ENCODE measurements around the gene CXCL14. TPM values are rescaled to one million over a fixed set of nuclear protein-coding genes. Genes with fewer than 3 reads are reported as not detected.
A peak's percentile ranks its signal among the peaks of the same experiment; 100 is the strongest.

The CXCL14 gene
- total and polyA plus RNA-seq, 2 experiments from 2014 or later = 0.88 to 1.3 TPM

DNA sequence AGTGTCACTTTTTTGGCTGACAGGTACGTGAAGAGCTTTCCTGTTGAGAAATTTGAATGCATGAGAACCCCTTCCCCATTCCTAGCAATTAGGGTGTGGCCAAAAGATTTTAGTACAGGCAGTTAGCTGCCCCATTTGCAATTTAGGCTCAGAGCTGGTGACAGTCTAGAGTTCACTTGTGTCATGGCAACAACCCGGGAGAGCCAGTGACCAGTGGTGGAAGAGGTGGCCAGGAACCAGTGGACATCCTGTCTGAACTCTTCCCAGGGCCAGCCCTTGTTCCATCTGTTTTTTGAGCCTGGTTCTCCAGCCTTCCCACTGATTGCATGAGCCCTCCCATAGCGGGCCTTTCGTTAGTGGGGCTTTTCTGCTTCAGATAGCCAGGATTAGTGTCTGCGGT lies 40.5 kb downstream of the CXCL14 start:
- peaks cover 85% of the 10 kb centered on the region for H3K27me3 ChIP-seq (replicated peaks; ENCODE audit: insufficient read depth)
- no peaks in the 10 kb centered on the region for H3K79me2 ChIP-seq (ENCODE audit: insufficient read depth)
- H3F3A ChIP-seq (ENCODE audit: insufficient read depth) = no peaks in the 10 kb centered on the region
- no peak overlapping the region for H3K9ac ChIP-seq
- no peak overlapping the region for H3K27ac ChIP-seq
- no peak overlapping the region for H3K4me3 ChIP-seq
- no peak overlapping the region for H3K4me2 ChIP-seq (ENCODE audit: unreplicated experiment)
- no peak for DNase-seq
- H3K36me3 ChIP-seq (ENCODE audit: low read depth) = no peaks in the 10 kb centered on the region
- TF ChIP-seq EZH2 (IDR thresholded peaks at IDR 0.05; ENCODE audit: insufficient read depth, poor library complexity, severe bottlenecking) (no peak), EZH2phosphoT487 (IDR thresholded peaks at IDR 0.05; ENCODE audit: insufficient read depth, low read depth) (no peak)
- no peaks in the 10 kb centered on the region for H4K20me1 ChIP-seq (ENCODE audit: insufficient read depth)
- H3K4me1 ChIP-seq (ENCODE audit: insufficient read depth) = no peaks in the 10 kb centered on the region
- in situ Hi-C loops (cut with MboI) = no loop called here
- WGBS, 2 experiments (ENCODE audit: low coverage in 1 of 2, low lambda C conversion rate in 2 of 2, missing lambda C conversion rate in 2 of 2) = 80% methylated on average over 5 of the region's 5 CpGs
- no peaks in the 10 kb centered on the region for H3K9me3 ChIP-seq (ENCODE audit: low read depth)
- H3K9me2 ChIP-seq (ENCODE audit: insufficient read depth) = no peaks in the 10 kb centered on the region
- no peak overlapping the region for H2AFZ ChIP-seq

GRCh38 chr5:135537745-135538144 lies 41.0 kb downstream of the CXCL14 start:
- TF ChIP-seq EZH2 (IDR thresholded peaks at IDR 0.05; ENCODE audit: insufficient read depth, poor library complexity, severe bottlenecking) = no peak
- in situ Hi-C loops (cut with MboI) = no loop called here
- Histone ChIP-seq H3K9me2 (ENCODE audit: insufficient read depth) (no peaks in the 10 kb centered on the region), H3K4me1 (ENCODE audit: insufficient read depth) (no peaks in the 10 kb centered on the region), H3K4me2 (ENCODE audit: unreplicated experiment) (no peak overlapping the region), H3K36me3 (ENCODE audit: low read depth) (no peaks in the 10 kb centered on the region), H3F3A (ENCODE audit: insufficient read depth) (no peaks in the 10 kb centered on the region), H3K27me3 (replicated peaks; ENCODE audit: insufficient read depth) (peaks cover 85% of the 10 kb centered on the region), H3K27ac (no peak overlapping the region), H3K4me3 (no peak overlapping the region), H4K20me1 (ENCODE audit: insufficient read depth) (no peaks in the 10 kb centered on the region), H3K9me3 (ENCODE audit: low read depth) (no peaks in the 10 kb centered on the region), H3K79me2 (ENCODE audit: insufficient read depth) (no peaks in the 10 kb centered on the region), H3K9ac (no peak overlapping the region), H2AFZ (no peak overlapping the region)
- 67 to 77% methylated on average over 2 of the region's 2 CpGs for WGBS, 2 experiments (ENCODE audit: low coverage in 1 of 2, low lambda C conversion rate in 2 of 2, missing lambda C conversion rate in 2 of 2)
- no peak for DNase-seq

GRCh38 chr5:135537271-135537670 lies 41.5 kb downstream of the CXCL14 start:
- H3K4me2 ChIP-seq (ENCODE audit: unreplicated experiment) = no peak overlapping the region
- no peaks in the 10 kb centered on the region for H3K9me3 ChIP-seq (ENCODE audit: low read depth)
- H3K36me3 ChIP-seq (ENCODE audit: low read depth) = no peaks in the 10 kb centered on the region
- WGBS, 2 experiments (ENCODE audit: low coverage in 1 of 2, low lambda C conversion rate in 2 of 2, missing lambda C conversion rate in 2 of 2) = 44 to 56% methylated on average over 7 of the region's 7 CpGs
- TF ChIP-seq EZH2 (IDR thresholded peaks at IDR 0.05; ENCODE audit: insufficient read depth, poor library complexity, severe bottlenecking) (no peak), EZH2phosphoT487 (IDR thresholded peaks at IDR 0.05; ENCODE audit: insufficient read depth, low read depth) (no peak)
- no peaks in the 10 kb centered on the region for H4K20me1 ChIP-seq (ENCODE audit: insufficient read depth)
- H3K27me3 ChIP-seq (replicated peaks; ENCODE audit: insufficient read depth) = peaks cover 85% of the 10 kb centered on the region
- in situ Hi-C loops (cut with MboI) = no loop called here
- H3F3A ChIP-seq (ENCODE audit: insufficient read depth) = no peaks in the 10 kb centered on the region
- H3K4me1 ChIP-seq (ENCODE audit: insufficient read depth) = no peaks in the 10 kb centered on the region
- no peak overlapping the region for H2AFZ ChIP-seq
- H3K27ac ChIP-seq = no peak overlapping the region
- H3K4me3 ChIP-seq = no peak overlapping the region
- no peaks in the 10 kb centered on the region for H3K9me2 ChIP-seq (ENCODE audit: insufficient read depth)
- no peak overlapping the region for H3K9ac ChIP-seq
- DNase-seq = no peak
- H3K79me2 ChIP-seq (ENCODE audit: insufficient read depth) = no peaks in the 10 kb centered on the region

GRCh38 chr5:135535820-135536801 lies 42.7 kb downstream of the CXCL14 start, which contains the start of gene NEUROG1:
NEUROG1 (minus strand) TSS chr5:135535964; CDS start chr5:135535690, 274 bp downstream.
- H3K4me3 ChIP-seq = no peak within 1 kb of the TSS
- in situ Hi-C loops (cut with MboI) = no loop called here
- no peaks in the 10 kb centered on the region for H3K9me2 ChIP-seq (ENCODE audit: insufficient read depth)
- H3K27me3 ChIP-seq (replicated peaks; ENCODE audit: insufficient read depth) = peaks cover 81% of the 10 kb centered on the region
- H3K36me3 ChIP-seq (ENCODE audit: low read depth) = no peaks in the 10 kb centered on the region
- H3K9ac ChIP-seq = no peak within 1 kb of the TSS
- no peaks in the 10 kb centered on the region for H3K9me3 ChIP-seq (ENCODE audit: low read depth)
- H4K20me1 ChIP-seq (ENCODE audit: insufficient read depth) = no peaks in the 10 kb centered on the region
- no peak within 1 kb of the TSS for H3K4me2 ChIP-seq (ENCODE audit: unreplicated experiment)
- H3F3A ChIP-seq (ENCODE audit: insufficient read depth) = no peaks in the 10 kb centered on the region
- no peak within 1 kb of the TSS for H3K27ac ChIP-seq
- no peaks in the 10 kb centered on the region for H3K4me1 ChIP-seq (ENCODE audit: insufficient read depth)
- no peaks in the 10 kb centered on the region for H3K79me2 ChIP-seq (ENCODE audit: insufficient read depth)
- TF ChIP-seq EZH2 (IDR thresholded peaks at IDR 0.05; ENCODE audit: insufficient read depth, poor library complexity, severe bottlenecking) (peak; percentile 64), EZH2phosphoT487 (IDR thresholded peaks at IDR 0.05; ENCODE audit: insufficient read depth, low read depth) (peak; percentile 74)
- WGBS, 2 experiments (ENCODE audit: low coverage in 1 of 2, low lambda C conversion rate in 2 of 2, missing lambda C conversion rate in 2 of 2) = 3 to 4% methylated on average over 68 of the region's 74 CpGs
- no peak within 1 kb of the TSS for H2AFZ ChIP-seq
- no peak for DNase-seq
